ENCODE results near the gene MEG3. TPM values are rescaled to one million over a fixed set of nuclear protein-coding genes. Genes with fewer than 3 reads are reported as not detected.

MEG3 gene
- total and polyA plus RNA-seq, 2 of the 8 experiments (the other 6 are each of a cell fraction or from before 2014, with no cell fraction given): 0.17 to 1.1 TPM

DNA sequence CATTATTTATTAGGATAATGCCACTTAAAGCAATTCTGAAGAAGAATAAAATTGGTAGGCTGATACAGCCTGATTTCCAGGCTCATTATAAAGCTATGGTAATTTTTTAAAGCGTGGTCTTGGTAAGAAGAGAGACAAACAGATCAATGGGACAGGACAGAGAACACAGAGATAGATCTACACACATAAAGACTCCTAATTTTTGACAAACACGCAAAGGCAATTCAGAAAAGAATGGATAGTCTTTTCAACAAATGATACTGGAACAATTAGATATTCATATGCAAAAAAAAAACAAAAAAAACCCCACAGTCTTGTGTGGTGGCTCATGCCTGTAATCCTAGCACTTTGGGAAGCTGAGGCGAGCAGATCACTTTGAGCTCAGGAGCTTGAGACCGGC, 25.9 kb upstream of the MEG3 start:
- H3K9me3 ChIP-seq (ENCODE audit: insufficient read depth in 2 of 2, low read depth in 1 of 2, low read length in 1 of 2): no peaks in the 10 kb centered on the region
- no peak overlapping the region for H2AK5ac ChIP-seq (ENCODE audit: low read depth, low read length)
- no peak overlapping the region for H4K91ac ChIP-seq (replicated peaks; ENCODE audit: insufficient read length, low read length)
- no peak overlapping the region for H4K8ac ChIP-seq (ENCODE audit: extremely low read depth, insufficient read depth, low read length)
- H3K56ac ChIP-seq (replicated peaks; ENCODE audit: insufficient read length, low read depth, low read length): no peak overlapping the region
- no peaks in the 10 kb centered on the region for H3K79me2 ChIP-seq (ENCODE audit: control insufficient read depth in 1 of 2, insufficient read depth in 2 of 2, low read length in 2 of 2)
- POLR2A ChIA-PET (ENCODE audit: partially characterized antibody): no interaction called here
- no peaks in the 10 kb centered on the region; a peak in 2 of 7 replicates for H3K27me3 ChIP-seq (replicated peaks in 1 of 4; ENCODE audit: control insufficient read depth in 3 of 4, extremely low read depth in 1 of 4, insufficient read depth in 3 of 4, low read length in 3 of 4)
- H4K20me1 ChIP-seq (replicated peaks in 1 of 2; ENCODE audit: control insufficient read depth in 1 of 2, insufficient read depth in 2 of 2, low read length in 2 of 2): no peaks in the 10 kb centered on the region
- CTCF ChIA-PET (ENCODE audit: partially characterized antibody): interaction anchor here (2.0 kb wide), 1 partner anchor 10 kb away, joined by 4 read pairs; no protein-coding TSS in a partner anchor
- no peak for FAIRE-seq
- 67% methylated on average over 4 of the region's 4 CpGs; no CpG with 5 or more reads in 1 of the 2 experiments for WGBS, 2 experiments (ENCODE audit: extremely low coverage in 1 of 2, insufficient coverage in 1 of 2, insufficient read length in 1 of 2, insufficient replicate concordance in 2 of 2, low coverage in 1 of 2, low lambda C conversion rate in 2 of 2, missing lambda C conversion rate in 1 of 2)
- H3K79me1 ChIP-seq (ENCODE audit: low read depth, low read length): no peaks in the 10 kb centered on the region
- no peaks in the 10 kb centered on the region for H3K36me3 ChIP-seq (ENCODE audit: control insufficient read depth in 2 of 4, insufficient read depth in 4 of 4, low read length in 3 of 4)
- no peak overlapping the region for H2BK15ac ChIP-seq (ENCODE audit: low read length)
- no peak overlapping the region for H3K9ac ChIP-seq (replicated peaks in 1 of 4; ENCODE audit: extremely low read depth in 1 of 4, low read depth in 3 of 4, low read length in 3 of 4)
- no peak overlapping the region; a peak in 1 of 4 replicates for H3K4me2 ChIP-seq (ENCODE audit: insufficient read depth in 1 of 2, low read depth in 2 of 2, low read length in 2 of 2)
- H2AFZ ChIP-seq (ENCODE audit: low read length): no peak overlapping the region
- H3K23ac ChIP-seq (ENCODE audit: insufficient read length): no peak overlapping the region
- H2BK20ac ChIP-seq (ENCODE audit: low read length): no peak overlapping the region
- no peak overlapping the region for H2BK5ac ChIP-seq (ENCODE audit: low read depth, low read length)
- H3K4ac ChIP-seq (replicated peaks; ENCODE audit: insufficient read length, low read depth, low read length): no peak overlapping the region
- no peak overlapping the region for H2BK120ac ChIP-seq (replicated peaks; ENCODE audit: low read depth, low read length)
- H3K4me3 ChIP-seq (ENCODE audit: extremely low read depth in 1 of 4, insufficient read depth in 2 of 4, low read depth in 3 of 4, low read length in 4 of 4): no peak overlapping the region
- no peaks in the 10 kb centered on the region for H3K23me2 ChIP-seq (ENCODE audit: low read depth, low read length)
- no peak overlapping the region for H2BK12ac ChIP-seq (ENCODE audit: low read depth, low read length)
- H4K5ac ChIP-seq (ENCODE audit: insufficient read length, low read depth, low read length): no peak overlapping the region
- DNase-seq (ENCODE audit: low read depth in 1 of 2, low spot score in 2 of 2): no peak
- H3K4me1 ChIP-seq (replicated peaks in 1 of 4; ENCODE audit: control insufficient read depth in 3 of 4, insufficient read depth in 4 of 4, low read length in 3 of 4): peaks cover 0 to 17% (median 11%) of the 10 kb centered on the region in 4 experiments; a peak in 6 of 7 replicates
- TF ChIP-seq ZNF274 (IDR thresholded peaks at IDR 0.05; ENCODE audit: borderline replicate concordance, extremely low read depth, low read length) (no peak), TAF1 (IDR thresholded peaks at IDR 0.05; ENCODE audit: low read depth, low read length) (no peak), POLR2A (IDR thresholded peaks at IDR 0.05; ENCODE audit: control extremely low read depth in 1 of 2, low read depth in 2 of 2, low read length in 2 of 2) (no peak), EP300 (IDR thresholded peaks at IDR 0.05; ENCODE audit: borderline replicate concordance in 1 of 2, low read depth in 2 of 2, low read length in 2 of 2) (no peak), FOSL1 (IDR thresholded peaks at IDR 0.05; ENCODE audit: insufficient read depth, low read depth, low read length) (no peak)
- TF ChIP-seq, protein P1, sequence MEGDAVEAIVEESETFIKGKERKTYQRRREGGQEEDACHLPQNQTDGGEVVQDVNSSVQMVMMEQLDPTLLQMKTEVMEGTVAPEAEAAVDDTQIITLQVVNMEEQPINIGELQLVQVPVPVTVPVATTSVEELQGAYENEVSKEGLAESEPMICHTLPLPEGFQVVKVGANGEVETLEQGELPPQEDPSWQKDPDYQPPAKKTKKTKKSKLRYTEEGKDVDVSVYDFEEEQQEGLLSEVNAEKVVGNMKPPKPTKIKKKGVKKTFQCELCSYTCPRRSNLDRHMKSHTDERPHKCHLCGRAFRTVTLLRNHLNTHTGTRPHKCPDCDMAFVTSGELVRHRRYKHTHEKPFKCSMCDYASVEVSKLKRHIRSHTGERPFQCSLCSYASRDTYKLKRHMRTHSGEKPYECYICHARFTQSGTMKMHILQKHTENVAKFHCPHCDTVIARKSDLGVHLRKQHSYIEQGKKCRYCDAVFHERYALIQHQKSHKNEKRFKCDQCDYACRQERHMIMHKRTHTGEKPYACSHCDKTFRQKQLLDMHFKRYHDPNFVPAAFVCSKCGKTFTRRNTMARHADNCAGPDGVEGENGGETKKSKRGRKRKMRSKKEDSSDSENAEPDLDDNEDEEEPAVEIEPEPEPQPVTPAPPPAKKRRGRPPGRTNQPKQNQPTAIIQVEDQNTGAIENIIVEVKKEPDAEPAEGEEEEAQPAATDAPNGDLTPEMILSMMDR (IDR thresholded peaks at IDR 0.05; ENCODE audit: control extremely low read depth in 1 of 3, insufficient read depth in 1 of 3, low read depth in 1 of 3, low read length in 3 of 3): no peak
- TF ChIP-seq, protein P2, sequence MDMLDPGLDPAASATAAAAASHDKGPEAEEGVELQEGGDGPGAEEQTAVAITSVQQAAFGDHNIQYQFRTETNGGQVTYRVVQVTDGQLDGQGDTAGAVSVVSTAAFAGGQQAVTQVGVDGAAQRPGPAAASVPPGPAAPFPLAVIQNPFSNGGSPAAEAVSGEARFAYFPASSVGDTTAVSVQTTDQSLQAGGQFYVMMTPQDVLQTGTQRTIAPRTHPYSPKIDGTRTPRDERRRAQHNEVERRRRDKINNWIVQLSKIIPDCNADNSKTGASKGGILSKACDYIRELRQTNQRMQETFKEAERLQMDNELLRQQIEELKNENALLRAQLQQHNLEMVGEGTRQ (IDR thresholded peaks at IDR 0.05; ENCODE audit: low read length): no peak
- no peak overlapping the region for H3K27ac ChIP-seq (ENCODE audit: low read depth, low read length)
- no peak overlapping the region for H3K14ac ChIP-seq (ENCODE audit: insufficient read length)
- H3K18ac ChIP-seq (ENCODE audit: extremely low read depth, low read length): no peak overlapping the region

All from H1 (cell line).